ENCODE results near the gene CLEC4F.

Gene CLEC4F

GRCh38 chr2:70820499-70820898 is at the start of gene CLEC4F:
CLEC4F (minus strand) TSS chr2:70820599; CDS start chr2:70820523, 76 bp downstream.
- DNase-seq: no peak

- DNase-seq: no peak
These were observed 48.6 kb upstream of the CLEC4F start for GRCh38 chr2:70868970-70869369.

- peak; percentile 47 for DNase-seq
These were observed 41.6 kb upstream of the CLEC4F start for GRCh38 chr2:70861777-70862625.

- DNase-seq: no peak
These were observed 35.3 kb upstream of the CLEC4F start for GRCh38 chr2:70855667-70856066.

GRCh38 chr2:70854411-70854810 is 34.0 kb upstream of the CLEC4F start:
- no peak for DNase-seq

- no peak for DNase-seq
These were observed 32.4 kb upstream of the CLEC4F start for GRCh38 chr2:70852824-70853223.

- DNase-seq: no peak
These were observed 31.3 kb upstream of the CLEC4F start for GRCh38 chr2:70851704-70852103.

GRCh38 chr2:70850925-70851324 is 30.5 kb upstream of the CLEC4F start:
- no peak for DNase-seq

GRCh38 chr2:70842401-70842800 is 22.0 kb upstream of the CLEC4F start:
- DNase-seq: no peak

- DNase-seq: no peak
These were observed 17.9 kb upstream of the CLEC4F start for GRCh38 chr2:70837980-70838925.

- DNase-seq: no peak
These were observed 15.2 kb upstream of the CLEC4F start, which contains the start of gene CD207 for GRCh38 chr2:70835643-70836042. CD207 (minus strand) TSS chr2:70835816; CDS start chr2:70835776, 40 bp downstream.

GRCh38 chr2:70834881-70835280 is 14.5 kb upstream of the CLEC4F start:
- DNase-seq: no peak

- no peak for DNase-seq
These were observed 13.7 kb upstream of the CLEC4F start for GRCh38 chr2:70834106-70834505.

- no peak for DNase-seq
These were observed 12.8 kb upstream of the CLEC4F start for GRCh38 chr2:70833246-70833645.

- DNase-seq: no peak
These were observed 12.0 kb upstream of the CLEC4F start for GRCh38 chr2:70832386-70832785.

- DNase-seq: no peak
These were observed 11.5 kb upstream of the CLEC4F start for GRCh38 chr2:70831861-70832260.

GRCh38 chr2:70830366-70830765 is 10.0 kb upstream of the CLEC4F start:
- no peak for DNase-seq

GRCh38 chr2:70829916-70830315 is 9.5 kb upstream of the CLEC4F start:
- DNase-seq: no peak

GRCh38 chr2:70828914-70829824 is 8.8 kb upstream of the CLEC4F start:
- DNase-seq: no peak

GRCh38 chr2:70828115-70828514 is 7.7 kb upstream of the CLEC4F start:
- DNase-seq: no peak

GRCh38 chr2:70827388-70827787 is 7.0 kb upstream of the CLEC4F start:
- no peak for DNase-seq

- no peak for DNase-seq
These were observed 6.4 kb upstream of the CLEC4F start for GRCh38 chr2:70826696-70827350.
